ENCODE results near the gene XYLT1. TPM values are rescaled to one million over a fixed set of nuclear protein-coding genes. Genes with fewer than 3 reads are reported as not detected.

The XYLT1 gene
- total RNA-seq, 1 donor from 2014 or later: 17.6 TPM

GRCh38 chr16:17076092-17076754 is 394.5 kb downstream of the XYLT1 start:
- no peak overlapping the region for H3K4me3 Mint-ChIP-seq (ENCODE audit: unreplicated experiment)
- no peak overlapping the region for H3K27ac Mint-ChIP-seq (ENCODE audit: unreplicated experiment)
- H3K27me3 Mint-ChIP-seq (ENCODE audit: low read depth): peaks cover 9% of the 10 kb centered on the region
- no peak for DNase-seq (ENCODE audit: low spot score)
- H3K4me1 Mint-ChIP-seq (ENCODE audit: low read depth): no peaks in the 10 kb centered on the region
- peaks cover 4% of the 10 kb centered on the region for H3K9me3 Mint-ChIP-seq (ENCODE audit: low read depth)
- H3K36me3 Mint-ChIP-seq (ENCODE audit: low read depth): no peaks in the 10 kb centered on the region
- TF ChIP-seq CTCF (IDR thresholded peaks at IDR 0.05): no peak

GRCh38 chr16:17072104-17072503 is 398.7 kb downstream of the XYLT1 start:
- no peak for DNase-seq (ENCODE audit: low spot score)
- Mint-ChIP-seq H3K4me3 (ENCODE audit: unreplicated experiment) (no peak overlapping the region), H3K36me3 (ENCODE audit: low read depth) (no peaks in the 10 kb centered on the region), H3K27me3 (ENCODE audit: low read depth) (peaks cover 4% of the 10 kb centered on the region), H3K9me3 (ENCODE audit: low read depth) (peaks cover 6% of the 10 kb centered on the region), H3K4me1 (ENCODE audit: low read depth) (no peaks in the 10 kb centered on the region), H3K27ac (ENCODE audit: unreplicated experiment) (no peak overlapping the region)
- no peak for TF ChIP-seq CTCF (IDR thresholded peaks at IDR 0.05)

GRCh38 chr16:17070882-17071592 is 399.7 kb downstream of the XYLT1 start:
- no peak for TF ChIP-seq CTCF (IDR thresholded peaks at IDR 0.05)
- Mint-ChIP-seq H3K9me3 (ENCODE audit: low read depth) (peaks cover 6% of the 10 kb centered on the region), H3K27ac (ENCODE audit: unreplicated experiment) (no peak overlapping the region), H3K36me3 (ENCODE audit: low read depth) (no peaks in the 10 kb centered on the region), H3K4me1 (ENCODE audit: low read depth) (no peaks in the 10 kb centered on the region), H3K4me3 (ENCODE audit: unreplicated experiment) (no peak overlapping the region), H3K27me3 (ENCODE audit: low read depth) (peaks cover 4% of the 10 kb centered on the region)
- DNase-seq (ENCODE audit: low spot score): no peak

- Mint-ChIP-seq H3K4me3 (ENCODE audit: unreplicated experiment) (no peak overlapping the region), H3K27ac (ENCODE audit: unreplicated experiment) (no peak overlapping the region), H3K36me3 (ENCODE audit: low read depth) (no peaks in the 10 kb centered on the region), H3K9me3 (ENCODE audit: low read depth) (peaks cover 6% of the 10 kb centered on the region), H3K27me3 (ENCODE audit: low read depth) (peaks cover 7% of the 10 kb centered on the region), H3K4me1 (ENCODE audit: low read depth) (no peaks in the 10 kb centered on the region)
- TF ChIP-seq CTCF (IDR thresholded peaks at IDR 0.05): no peak
- no peak for DNase-seq (ENCODE audit: low spot score)
Measured at GRCh38 chr16:17069681-17070080, 401.1 kb downstream of the XYLT1 start.

GRCh38 chr16:17068524-17068923 is 402.2 kb downstream of the XYLT1 start:
- no peak for DNase-seq (ENCODE audit: low spot score)
- Mint-ChIP-seq H3K27ac (ENCODE audit: unreplicated experiment) (no peak overlapping the region), H3K27me3 (ENCODE audit: low read depth) (peaks cover 9% of the 10 kb centered on the region), H3K4me3 (ENCODE audit: unreplicated experiment) (no peak overlapping the region), H3K9me3 (ENCODE audit: low read depth) (peaks cover 6% of the 10 kb centered on the region), H3K36me3 (ENCODE audit: low read depth) (no peaks in the 10 kb centered on the region), H3K4me1 (ENCODE audit: low read depth) (no peaks in the 10 kb centered on the region)
- TF ChIP-seq CTCF (IDR thresholded peaks at IDR 0.05): no peak
